BE2C (cell line): ENCODE measurements around the gene PEX5L.

Experiments used
- DNase-seq: peaks from one replicate; pipeline ENCODE4 v3.0.0-alpha.2; 2020
- H3K27me3 ChIP-seq: fragments of 250-450 bp; sonication (Bioruptor Pico); 2 replicates; pipeline ENCODE4 v1.5.1; 2020; ENCODE audit warnings: mild to moderate bottlenecking
- H3K36me3 ChIP-seq: fragments of 250-450 bp; sonication (Bioruptor Pico); 2 replicates; pipeline ENCODE4 v1.5.1; 2020; ENCODE audit warnings: mild to moderate bottlenecking
- H3K4me1 ChIP-seq: fragments of 250-450 bp; sonication (Bioruptor Pico); 2 replicates; pipeline ENCODE4 v1.5.1; 2020
- H3K4me3 ChIP-seq: 2 replicates; pipeline ENCODE4 v1.5.1; 2011; ENCODE audit warnings: low read depth, low read length
- H3K9me3 ChIP-seq: fragments of 250-450 bp; sonication (Bioruptor Pico); 2 replicates; pipeline ENCODE4 v1.5.1; 2020
- TF ChIP-seq, protein P1 (sequence below): IDR thresholded peaks from 2 replicates; pipeline ENCODE4 v1.5.1; 2012; ENCODE audit warnings: mild to moderate bottlenecking, low read depth, low read length

The PEX5L gene

DNA sequence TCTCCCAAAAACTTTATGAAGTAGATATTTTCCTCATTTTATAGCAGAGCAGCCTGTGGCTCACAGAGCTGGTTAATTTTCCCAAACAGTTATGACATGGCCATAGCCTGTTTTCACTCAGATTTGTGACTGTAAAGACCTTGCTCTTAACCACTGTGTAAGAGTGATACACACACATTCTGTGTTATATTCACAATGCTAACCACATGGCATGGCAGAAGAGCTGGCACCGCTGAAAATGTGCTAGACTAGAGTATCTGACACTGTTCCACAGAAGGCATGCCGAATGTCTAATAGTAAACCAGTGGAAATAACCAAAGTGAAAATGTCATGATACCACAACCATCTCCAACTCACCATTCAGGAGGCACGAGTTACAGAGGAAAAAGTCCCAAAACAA, 71.8 kb downstream of the PEX5L start:
- no peaks in the 10 kb centered on the region for H3K9me3 ChIP-seq
- TF ChIP-seq, protein P1, sequence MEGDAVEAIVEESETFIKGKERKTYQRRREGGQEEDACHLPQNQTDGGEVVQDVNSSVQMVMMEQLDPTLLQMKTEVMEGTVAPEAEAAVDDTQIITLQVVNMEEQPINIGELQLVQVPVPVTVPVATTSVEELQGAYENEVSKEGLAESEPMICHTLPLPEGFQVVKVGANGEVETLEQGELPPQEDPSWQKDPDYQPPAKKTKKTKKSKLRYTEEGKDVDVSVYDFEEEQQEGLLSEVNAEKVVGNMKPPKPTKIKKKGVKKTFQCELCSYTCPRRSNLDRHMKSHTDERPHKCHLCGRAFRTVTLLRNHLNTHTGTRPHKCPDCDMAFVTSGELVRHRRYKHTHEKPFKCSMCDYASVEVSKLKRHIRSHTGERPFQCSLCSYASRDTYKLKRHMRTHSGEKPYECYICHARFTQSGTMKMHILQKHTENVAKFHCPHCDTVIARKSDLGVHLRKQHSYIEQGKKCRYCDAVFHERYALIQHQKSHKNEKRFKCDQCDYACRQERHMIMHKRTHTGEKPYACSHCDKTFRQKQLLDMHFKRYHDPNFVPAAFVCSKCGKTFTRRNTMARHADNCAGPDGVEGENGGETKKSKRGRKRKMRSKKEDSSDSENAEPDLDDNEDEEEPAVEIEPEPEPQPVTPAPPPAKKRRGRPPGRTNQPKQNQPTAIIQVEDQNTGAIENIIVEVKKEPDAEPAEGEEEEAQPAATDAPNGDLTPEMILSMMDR = no peak
- no peaks in the 10 kb centered on the region for H3K36me3 ChIP-seq
- DNase-seq = no peak
- no peaks in the 10 kb centered on the region for H3K4me1 ChIP-seq
- H3K27me3 ChIP-seq = no peaks in the 10 kb centered on the region; the same call in 1 of the 2 replicates
- H3K4me3 ChIP-seq = no peak overlapping the region

- DNase-seq = no peak
These were observed 73.9 kb downstream of the PEX5L start for GRCh38 chr3:179962629-179963387.

GRCh38 chr3:179961703-179962078, 75.0 kb downstream of the PEX5L start:
- Histone ChIP-seq H3K36me3 (no peaks in the 10 kb centered on the region), H3K9me3 (no peaks in the 10 kb centered on the region), H3K27me3 (no peaks in the 10 kb centered on the region; the same call in 1 of the 2 replicates), H3K4me1 (no peaks in the 10 kb centered on the region), H3K4me3 (no peak overlapping the region)
- DNase-seq = no peak
- TF ChIP-seq, protein P1 = no peak

More at GRCh38 chr3:179962629-179963387, 73.9 kb downstream of the PEX5L start:
- H3K27me3 ChIP-seq = no peaks in the 10 kb centered on the region; the same call in 1 of the 2 replicates
- H3K4me1 ChIP-seq = no peaks in the 10 kb centered on the region
- H3K4me3 ChIP-seq = no peak overlapping the region
- H3K36me3 ChIP-seq = no peaks in the 10 kb centered on the region
- TF ChIP-seq, protein P1 = no peak
- H3K9me3 ChIP-seq = no peaks in the 10 kb centered on the region

DNA sequence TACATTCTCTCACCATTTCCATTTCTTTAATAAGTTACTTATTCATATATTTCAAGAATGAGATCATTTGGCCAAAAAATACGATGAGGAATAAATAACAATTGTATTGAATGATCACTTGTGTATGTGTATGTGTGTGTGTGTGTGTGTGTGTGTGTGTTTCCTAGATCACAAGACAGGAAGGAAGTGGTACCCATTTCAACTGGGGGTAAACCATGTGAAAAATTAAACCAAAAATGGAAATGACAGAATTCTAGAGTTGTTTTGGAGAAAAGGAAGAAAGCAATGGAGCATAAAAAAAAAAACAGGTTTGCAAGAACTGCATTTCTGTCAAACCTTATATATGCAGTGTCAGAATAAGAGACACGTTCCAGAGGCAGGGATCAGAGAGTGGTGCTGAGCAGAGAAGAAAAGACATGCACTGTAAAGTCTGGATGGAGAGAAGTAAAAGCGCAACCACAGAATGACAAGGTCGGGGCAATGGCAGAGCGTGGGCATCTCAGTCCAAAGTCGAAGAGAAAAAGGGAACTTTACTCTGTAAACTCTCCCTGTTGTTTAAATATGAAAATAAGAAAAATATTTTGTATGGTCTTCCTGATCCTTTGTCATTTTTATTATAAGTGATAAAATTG, 75.5 kb downstream of the PEX5L start:
- TF ChIP-seq, protein P1 = no peak
- H3K4me3 ChIP-seq = no peak overlapping the region
- DNase-seq = no peak
- H3K27me3 ChIP-seq = no peaks in the 10 kb centered on the region; the same call in 1 of the 2 replicates
- no peaks in the 10 kb centered on the region for H3K4me1 ChIP-seq
- H3K36me3 ChIP-seq = no peaks in the 10 kb centered on the region
- H3K9me3 ChIP-seq = no peaks in the 10 kb centered on the region

GRCh38 chr3:179958759-179959158, 78.0 kb downstream of the PEX5L start:
- H3K27me3 ChIP-seq = no peaks in the 10 kb centered on the region
- H3K4me1 ChIP-seq = no peaks in the 10 kb centered on the region
- no peaks in the 10 kb centered on the region for H3K36me3 ChIP-seq
- TF ChIP-seq, protein P1 = no peak
- H3K9me3 ChIP-seq = no peaks in the 10 kb centered on the region
- no peak for DNase-seq
- H3K4me3 ChIP-seq = no peak overlapping the region

GRCh38 chr3:179958143-179958542, 78.6 kb downstream of the PEX5L start:
- Histone ChIP-seq H3K4me1 (no peaks in the 10 kb centered on the region), H3K4me3 (no peak overlapping the region), H3K36me3 (no peaks in the 10 kb centered on the region), H3K27me3 (no peaks in the 10 kb centered on the region), H3K9me3 (no peaks in the 10 kb centered on the region)
- no peak for DNase-seq
- TF ChIP-seq, protein P1 = no peak
